Effector memory CD8-positive, alpha-beta T cell (primary cell): Measurements from ENCODE around the gene L1TD1.
"Not testable (repeated sequence)": the region's sequence is repeated elsewhere in the genome, so short reads cannot be mapped to it uniquely, and the experiment has no call there.

ENCODE experiments used
- ATAC-seq: fragments of 150-1000 bp; cut with Tn5 transposase; replicated peaks from 2 replicates; pipeline ENCODE4 v1.10.0; 2021; ENCODE audit warnings: mild to moderate bottlenecking, moderate library complexity
- DNase-seq, 3 experiments: peaks; one replicate each; pipeline ENCODE4 v3.0.0; 2021
- H3K27ac Mint-ChIP-seq, 2 donors: one replicate each; pipeline ENCODE4 v1.8.0; 2022; ENCODE audit warnings: mild to moderate bottlenecking in 2 of 2, mixed read lengths in 2 of 2, moderate library complexity in 2 of 2
- H3K27me3 Mint-ChIP-seq, 2 donors: one replicate each; pipeline ENCODE4 v1.8.0; 2022; ENCODE audit warnings: mixed read lengths in 2 of 2
- H3K36me3 Mint-ChIP-seq: one replicate; pipeline ENCODE4 v1.8.0; 2022; ENCODE audit warnings: mild to moderate bottlenecking, moderate library complexity, mixed read lengths; ENCODE audit not compliant: insufficient read depth
- H3K4me1 Mint-ChIP-seq, 2 donors: one replicate each; pipeline ENCODE4 v1.8.0; 2022; ENCODE audit warnings: low read depth in 2 of 2, mixed read lengths in 2 of 2
- H3K4me3 Mint-ChIP-seq, 2 donors: one replicate each; pipeline ENCODE4 v1.8.0; 2022; ENCODE audit warnings: mild to moderate bottlenecking in 2 of 2, mixed read lengths in 2 of 2, moderate library complexity in 2 of 2
- H3K9me3 Mint-ChIP-seq, 2 donors: one replicate each; pipeline ENCODE4 v1.8.0; 2022; ENCODE audit warnings: mixed read lengths in 2 of 2

L1TD1 gene

GRCh38 chr1:62210960-62211359 is 16.3 kb downstream of the L1TD1 start:
- no peak overlapping the region for H3K27ac Mint-ChIP-seq
- no peak for ATAC-seq
- no peaks in the 10 kb centered on the region for H3K36me3 Mint-ChIP-seq
- DNase-seq = no peak
- peaks cover 4 to 15% of the 10 kb centered on the region in 2 donors for H3K9me3 Mint-ChIP-seq
- no peaks in the 10 kb centered on the region for H3K4me1 Mint-ChIP-seq
- H3K4me3 Mint-ChIP-seq = no peak overlapping the region
- peaks cover 0 to 5% of the 10 kb centered on the region in 2 donors for H3K27me3 Mint-ChIP-seq

DNA sequence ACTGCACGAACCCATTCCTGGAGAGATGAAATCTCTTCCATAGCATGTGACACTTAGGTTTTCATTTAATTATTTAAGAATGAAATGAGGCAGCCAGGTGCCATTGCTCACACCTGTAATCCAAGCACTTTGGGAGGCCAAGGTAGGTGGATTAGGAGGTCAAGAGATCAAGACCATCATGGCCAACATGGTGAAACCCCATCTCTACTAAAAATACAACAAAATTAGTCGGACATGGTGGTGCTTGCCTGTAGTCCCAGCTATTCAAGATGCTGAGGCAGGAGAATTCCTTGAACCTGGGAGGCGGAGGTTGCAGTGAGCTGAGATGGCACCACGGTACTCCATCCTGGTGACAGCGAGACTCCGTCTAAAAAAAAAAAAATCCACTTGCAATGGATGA is 17.8 kb downstream of the L1TD1 start:
- H3K4me3 Mint-ChIP-seq = no peak overlapping the region
- peaks cover 4 to 15% of the 10 kb centered on the region in 2 donors for H3K9me3 Mint-ChIP-seq
- no peaks in the 10 kb centered on the region for H3K27me3 Mint-ChIP-seq
- H3K4me1 Mint-ChIP-seq = no peaks in the 10 kb centered on the region
- no peak for ATAC-seq
- no peak overlapping the region for H3K27ac Mint-ChIP-seq
- no peaks in the 10 kb centered on the region for H3K36me3 Mint-ChIP-seq
- DNase-seq = no peak

GRCh38 chr1:62213075-62213914 is 18.6 kb downstream of the L1TD1 start:
- Mint-ChIP-seq H3K36me3 (no peaks in the 10 kb centered on the region), H3K4me1 (no peaks in the 10 kb centered on the region), H3K4me3 (no peak overlapping the region), H3K27me3 (no peaks in the 10 kb centered on the region), H3K9me3 (peaks cover 4 to 15% of the 10 kb centered on the region in 2 donors), H3K27ac (no peak overlapping the region)
- no peak for ATAC-seq
- DNase-seq = no peak

GRCh38 chr1:62218604-62219003 is 24.0 kb downstream of the L1TD1 start:
- H3K27ac Mint-ChIP-seq = no peak overlapping the region
- no peaks in the 10 kb centered on the region for H3K27me3 Mint-ChIP-seq
- H3K4me3 Mint-ChIP-seq = no peak overlapping the region
- H3K4me1 Mint-ChIP-seq = no peaks in the 10 kb centered on the region
- H3K9me3 Mint-ChIP-seq = no peaks in the 10 kb centered on the region
- no peak for DNase-seq
- no peak for ATAC-seq
- H3K36me3 Mint-ChIP-seq = no peaks in the 10 kb centered on the region

DNA sequence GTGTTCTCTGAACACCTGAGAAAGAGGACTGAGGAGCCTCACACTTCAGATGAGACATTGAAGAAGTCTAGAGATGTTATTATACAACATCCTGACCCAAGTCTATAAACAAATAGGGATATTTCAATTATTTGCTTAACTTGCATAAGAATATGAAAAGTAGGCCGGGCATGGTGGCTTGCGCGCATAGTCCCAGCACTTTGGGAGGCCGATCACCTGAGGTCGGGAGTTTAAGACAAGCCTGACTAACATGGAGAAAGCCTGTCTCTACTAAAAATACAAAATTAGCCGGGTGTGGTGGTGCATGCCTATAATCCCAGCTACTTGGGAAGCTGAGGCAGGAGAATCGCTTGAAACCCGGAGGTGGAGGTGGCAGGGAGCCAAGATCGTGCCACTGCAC is 25.8 kb downstream of the L1TD1 start:
- DNase-seq, ATAC-seq, H3K9me3 Mint-ChIP-seq, H3K27me3 Mint-ChIP-seq, H3K4me3 Mint-ChIP-seq, H3K27ac Mint-ChIP-seq, H3K36me3 Mint-ChIP-seq, H3K4me1 Mint-ChIP-seq: not testable (repeated sequence)

- H3K27ac Mint-ChIP-seq = no peak overlapping the region
- no peaks in the 10 kb centered on the region for H3K27me3 Mint-ChIP-seq
- no peaks in the 10 kb centered on the region for H3K4me1 Mint-ChIP-seq
- ATAC-seq = no peak
- no peaks in the 10 kb centered on the region for H3K36me3 Mint-ChIP-seq
- no peak for DNase-seq
- no peak overlapping the region for H3K4me3 Mint-ChIP-seq
- H3K9me3 Mint-ChIP-seq = no peaks in the 10 kb centered on the region
Measured at GRCh38 chr1:62221171-62221570, 26.5 kb downstream of the L1TD1 start.

GRCh38 chr1:62222321-62222720 is 27.7 kb downstream of the L1TD1 start:
- DNase-seq = no peak
- Mint-ChIP-seq H3K4me3 (no peak overlapping the region), H3K27ac (no peak overlapping the region)

GRCh38 chr1:62224182-62224581 is 29.5 kb downstream of the L1TD1 start:
- no peaks in the 10 kb centered on the region for H3K9me3 Mint-ChIP-seq
- no peaks in the 10 kb centered on the region for H3K36me3 Mint-ChIP-seq
- no peak for ATAC-seq
- H3K27me3 Mint-ChIP-seq = peaks cover 11 to 20% of the 10 kb centered on the region in 2 donors
- no peak overlapping the region for H3K27ac Mint-ChIP-seq
- H3K4me1 Mint-ChIP-seq = no peaks in the 10 kb centered on the region
- DNase-seq = no peak
- no peak overlapping the region for H3K4me3 Mint-ChIP-seq

More at GRCh38 chr1:62222321-62222720, 27.7 kb downstream of the L1TD1 start:
- H3K9me3 Mint-ChIP-seq = no peaks in the 10 kb centered on the region
- no peaks in the 10 kb centered on the region for H3K4me1 Mint-ChIP-seq
- H3K36me3 Mint-ChIP-seq = no peaks in the 10 kb centered on the region
- peaks cover 0 to 2% of the 10 kb centered on the region in 2 donors for H3K27me3 Mint-ChIP-seq
- no peak for ATAC-seq

DNA sequence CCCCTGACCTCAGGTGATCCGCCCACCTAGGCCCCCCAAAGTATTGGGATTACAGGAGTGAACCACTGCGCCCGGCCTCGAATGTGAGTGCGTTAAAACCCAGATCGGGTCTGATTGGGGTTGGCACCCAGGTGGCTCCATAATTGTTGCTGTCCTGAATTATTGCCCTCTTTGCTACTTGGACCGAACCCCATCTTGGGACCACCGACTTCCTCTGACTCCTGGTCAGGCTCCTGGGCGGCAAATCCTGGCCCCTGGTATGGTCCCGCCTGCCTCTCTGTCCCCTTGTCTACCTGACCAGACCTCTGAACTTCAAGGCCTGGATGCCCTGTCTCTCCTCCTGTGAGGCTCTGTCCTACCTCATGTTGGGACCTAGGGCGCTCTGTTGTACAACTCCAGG is 32.8 kb downstream of the L1TD1 start:
- Mint-ChIP-seq H3K27me3 (peaks cover 18 to 21% of the 10 kb centered on the region in 2 donors), H3K9me3 (no peaks in the 10 kb centered on the region), H3K4me1 (no peaks in the 10 kb centered on the region), H3K4me3 (no peak overlapping the region), H3K36me3 (no peaks in the 10 kb centered on the region), H3K27ac (no peak overlapping the region)
- no peak for ATAC-seq
- no peak for DNase-seq

GRCh38 chr1:62228136-62228882 is 33.7 kb downstream of the L1TD1 start:
- H3K27me3 Mint-ChIP-seq = peaks cover 18 to 28% of the 10 kb centered on the region in 2 donors

GRCh38 chr1:62228883-62229187 is 34.2 kb downstream of the L1TD1 start:
- Mint-ChIP-seq H3K4me1 (no peaks in the 10 kb centered on the region), H3K9me3 (no peaks in the 10 kb centered on the region), H3K4me3 (no peak overlapping the region), H3K36me3 (no peaks in the 10 kb centered on the region), H3K27me3 (peaks cover 20 to 28% of the 10 kb centered on the region in 2 donors), H3K27ac (no peak overlapping the region)
- DNase-seq (no peak), ATAC-seq (no peak)

More at GRCh38 chr1:62228136-62228882, 33.7 kb downstream of the L1TD1 start:
- no peak overlapping the region for H3K27ac Mint-ChIP-seq
- DNase-seq (no peak), ATAC-seq (no peak)
- no peaks in the 10 kb centered on the region for H3K36me3 Mint-ChIP-seq
- no peaks in the 10 kb centered on the region for H3K4me1 Mint-ChIP-seq
- no peak overlapping the region for H3K4me3 Mint-ChIP-seq
- no peaks in the 10 kb centered on the region for H3K9me3 Mint-ChIP-seq

- H3K4me1 Mint-ChIP-seq = no peaks in the 10 kb centered on the region
- H3K27me3 Mint-ChIP-seq = peaks cover 26 to 33% of the 10 kb centered on the region in 2 donors
- no peaks in the 10 kb centered on the region for H3K36me3 Mint-ChIP-seq
- DNase-seq (no peak), ATAC-seq (no peak)
- H3K9me3 Mint-ChIP-seq = no peaks in the 10 kb centered on the region
- no peak overlapping the region for H3K27ac Mint-ChIP-seq
- H3K4me3 Mint-ChIP-seq = no peak overlapping the region
Measured at GRCh38 chr1:62229468-62229867, 34.8 kb downstream of the L1TD1 start.

GRCh38 chr1:62229932-62230331 is 35.3 kb downstream of the L1TD1 start:
- H3K27me3 Mint-ChIP-seq = peaks cover 27 to 38% of the 10 kb centered on the region in 2 donors
- no peaks in the 10 kb centered on the region for H3K9me3 Mint-ChIP-seq
- H3K27ac Mint-ChIP-seq = no peak overlapping the region
- DNase-seq = no peak
- ATAC-seq = no peak
- H3K36me3 Mint-ChIP-seq = no peaks in the 10 kb centered on the region
- no peak overlapping the region for H3K4me3 Mint-ChIP-seq
- H3K4me1 Mint-ChIP-seq = no peaks in the 10 kb centered on the region

- Mint-ChIP-seq H3K4me1 (no peaks in the 10 kb centered on the region), H3K36me3 (no peaks in the 10 kb centered on the region), H3K9me3 (no peaks in the 10 kb centered on the region), H3K27ac (no peak overlapping the region), H3K27me3 (peaks cover 27 to 43% of the 10 kb centered on the region in 2 donors), H3K4me3 (no peak overlapping the region)
- ATAC-seq = no peak
- no peak for DNase-seq
Measured at GRCh38 chr1:62230718-62231117, 36.1 kb downstream of the L1TD1 start.
